ENCODE data around the gene MPDZ. TPM values are rescaled to one million over a fixed set of nuclear protein-coding genes. Genes with fewer than 3 reads are reported as not detected.

MPDZ gene
- total RNA-seq, 1 donor from 2014 or later: 31.3 TPM

DNA sequence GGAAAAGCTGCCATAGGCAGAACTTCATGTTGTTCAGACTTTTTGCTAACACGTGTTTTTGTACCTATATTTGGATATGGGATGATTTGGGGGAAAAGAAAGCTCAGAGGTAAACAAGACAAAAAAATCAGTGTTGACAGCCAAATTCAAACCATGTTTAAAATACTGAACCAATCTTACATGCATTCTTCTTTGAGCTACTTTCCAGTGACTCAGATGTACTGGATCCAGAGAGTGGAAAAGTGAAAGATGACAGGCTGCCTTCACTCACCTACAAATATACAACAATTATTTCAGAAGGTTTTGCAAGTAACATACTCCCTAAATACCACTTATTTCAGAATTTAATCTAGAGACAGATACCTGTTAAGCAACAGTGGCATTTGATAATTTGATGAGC, 165.7 kb downstream of the MPDZ start:
- H3K4me1 ChIP-seq: no peaks in the 10 kb centered on the region
- H3K27me3 ChIP-seq (ENCODE audit: low read depth): no peaks in the 10 kb centered on the region
- intact Hi-C loops (cut with DNase I): no loop called here
- no peak for ATAC-seq
- no peaks in the 10 kb centered on the region for H3K9me3 ChIP-seq
- DNase-seq: no peak
- H3K27ac ChIP-seq: no peak overlapping the region
- peaks cover 16% of the 10 kb centered on the region for H3K36me3 ChIP-seq
- no peak overlapping the region for H3K4me3 ChIP-seq
- TF ChIP-seq, protein P1, sequence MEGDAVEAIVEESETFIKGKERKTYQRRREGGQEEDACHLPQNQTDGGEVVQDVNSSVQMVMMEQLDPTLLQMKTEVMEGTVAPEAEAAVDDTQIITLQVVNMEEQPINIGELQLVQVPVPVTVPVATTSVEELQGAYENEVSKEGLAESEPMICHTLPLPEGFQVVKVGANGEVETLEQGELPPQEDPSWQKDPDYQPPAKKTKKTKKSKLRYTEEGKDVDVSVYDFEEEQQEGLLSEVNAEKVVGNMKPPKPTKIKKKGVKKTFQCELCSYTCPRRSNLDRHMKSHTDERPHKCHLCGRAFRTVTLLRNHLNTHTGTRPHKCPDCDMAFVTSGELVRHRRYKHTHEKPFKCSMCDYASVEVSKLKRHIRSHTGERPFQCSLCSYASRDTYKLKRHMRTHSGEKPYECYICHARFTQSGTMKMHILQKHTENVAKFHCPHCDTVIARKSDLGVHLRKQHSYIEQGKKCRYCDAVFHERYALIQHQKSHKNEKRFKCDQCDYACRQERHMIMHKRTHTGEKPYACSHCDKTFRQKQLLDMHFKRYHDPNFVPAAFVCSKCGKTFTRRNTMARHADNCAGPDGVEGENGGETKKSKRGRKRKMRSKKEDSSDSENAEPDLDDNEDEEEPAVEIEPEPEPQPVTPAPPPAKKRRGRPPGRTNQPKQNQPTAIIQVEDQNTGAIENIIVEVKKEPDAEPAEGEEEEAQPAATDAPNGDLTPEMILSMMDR (IDR thresholded peaks at IDR 0.05): no peak

DNA sequence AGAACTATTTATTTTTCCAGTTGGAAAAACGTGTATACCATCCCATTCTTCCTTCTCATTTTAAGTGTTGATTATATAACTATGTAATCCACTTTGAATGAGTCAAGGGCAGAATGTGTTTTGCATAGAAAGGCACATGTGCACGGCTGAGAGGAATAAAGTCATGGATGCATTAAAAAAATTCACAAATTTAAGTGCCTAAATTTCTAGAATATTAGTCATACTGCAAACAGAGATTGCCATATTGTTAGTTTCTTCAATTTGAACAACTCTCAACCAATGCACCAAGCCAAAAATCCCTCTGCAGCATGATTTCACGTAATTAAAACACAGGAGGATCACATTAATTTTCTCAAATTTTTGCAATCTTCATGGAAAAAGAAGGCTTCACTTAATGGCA, 166.3 kb downstream of the MPDZ start:
- Histone ChIP-seq H3K4me3 (no peak overlapping the region), H3K27ac (no peak overlapping the region), H3K36me3 (peaks cover 19% of the 10 kb centered on the region), H3K4me1 (no peaks in the 10 kb centered on the region), H3K27me3 (ENCODE audit: low read depth) (no peaks in the 10 kb centered on the region), H3K9me3 (no peaks in the 10 kb centered on the region)
- TF ChIP-seq, protein P1 (IDR thresholded peaks at IDR 0.05): no peak
- intact Hi-C loops (cut with DNase I): no loop called here
- no peak for DNase-seq
- no peak for ATAC-seq

DNA sequence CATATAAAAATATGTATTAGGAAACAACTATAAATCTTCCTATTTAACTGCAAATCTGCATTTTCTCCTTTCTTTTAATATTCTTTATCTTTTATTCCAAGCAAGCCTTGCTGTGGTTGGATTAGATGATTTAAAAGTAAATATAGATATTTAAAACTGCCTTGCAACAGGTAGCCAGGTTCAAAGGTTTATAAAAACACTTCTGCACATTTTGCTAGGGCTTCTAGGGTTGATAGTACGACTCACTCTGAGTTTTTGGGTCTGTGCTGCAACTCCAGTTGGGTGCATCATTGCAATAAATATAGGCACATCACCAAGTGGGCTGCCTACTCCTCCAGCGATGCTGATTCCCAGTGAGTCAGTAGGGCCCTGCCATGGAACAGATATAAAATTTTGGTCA, 167.7 kb downstream of the MPDZ start:
- Histone ChIP-seq H3K27ac (no peak overlapping the region), H3K4me1 (no peaks in the 10 kb centered on the region), H3K9me3 (no peaks in the 10 kb centered on the region), H3K36me3 (peaks cover 34% of the 10 kb centered on the region), H3K27me3 (ENCODE audit: low read depth) (no peaks in the 10 kb centered on the region), H3K4me3 (no peak overlapping the region)
- TF ChIP-seq, protein P1 (IDR thresholded peaks at IDR 0.05): no peak
- ATAC-seq (no peak), DNase-seq (no peak)
- intact Hi-C loops (cut with DNase I): no loop called here

DNA sequence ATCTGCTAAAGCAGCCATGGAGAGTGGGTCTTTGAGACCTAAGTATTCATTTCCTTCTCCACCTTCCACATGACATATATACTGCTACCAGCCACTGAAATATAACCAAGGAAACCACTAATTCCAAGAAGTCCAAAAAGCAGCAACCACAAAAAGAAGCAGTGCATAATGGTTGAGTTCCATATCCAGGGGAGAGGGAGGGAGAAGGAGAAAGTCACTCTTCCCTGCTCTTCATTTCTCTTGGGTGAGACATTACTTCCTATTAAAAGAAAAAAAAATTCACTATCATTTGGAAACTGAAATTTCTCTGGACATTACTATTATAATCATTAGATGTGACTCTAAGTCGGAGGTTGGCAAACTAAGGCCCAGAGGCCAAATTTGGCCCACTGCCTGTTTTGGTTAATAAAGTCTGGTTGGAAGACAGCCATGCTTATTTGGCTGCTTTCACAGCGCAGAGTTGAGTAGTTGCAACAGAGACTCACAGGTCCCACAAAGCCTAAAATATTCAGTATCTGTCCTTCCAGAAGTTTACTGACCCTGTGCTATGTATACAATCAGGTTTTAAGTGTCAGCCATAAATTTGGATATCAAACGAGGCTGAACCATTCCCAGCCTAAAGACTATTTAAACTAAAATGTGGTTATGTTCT, 168.6 kb downstream of the MPDZ start:
- intact Hi-C loops (cut with DNase I): no loop called here
- Histone ChIP-seq H3K4me1 (no peaks in the 10 kb centered on the region), H3K4me3 (no peak overlapping the region), H3K27ac (no peak overlapping the region), H3K27me3 (ENCODE audit: low read depth) (no peaks in the 10 kb centered on the region), H3K9me3 (no peaks in the 10 kb centered on the region), H3K36me3 (peaks cover 42% of the 10 kb centered on the region)
- ATAC-seq: no peak
- TF ChIP-seq, protein P1 (IDR thresholded peaks at IDR 0.05): no peak
- DNase-seq: no peak

DNA sequence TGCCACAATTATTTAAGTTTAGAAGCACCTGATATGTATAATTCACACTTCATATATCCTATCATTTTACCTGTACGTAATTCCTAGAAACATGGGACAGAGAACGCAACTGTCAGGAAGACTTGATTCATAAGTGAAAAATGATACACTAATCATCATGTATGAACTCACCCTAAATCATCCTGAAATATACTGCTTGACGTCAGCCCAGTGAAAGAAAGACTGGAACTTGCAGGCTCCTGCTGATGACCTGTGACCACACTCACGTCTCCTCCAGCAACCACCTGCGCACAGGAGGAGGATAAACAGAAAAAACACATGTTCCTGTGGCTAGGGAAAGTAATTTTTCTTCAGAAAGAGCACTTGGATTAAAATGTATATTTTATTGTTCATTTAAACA, 169.7 kb downstream of the MPDZ start:
- intact Hi-C loops (cut with DNase I): no loop called here
- no peak overlapping the region for H3K4me3 ChIP-seq
- TF ChIP-seq, protein P1 (IDR thresholded peaks at IDR 0.05): no peak
- no peaks in the 10 kb centered on the region for H3K9me3 ChIP-seq
- peaks cover 49% of the 10 kb centered on the region for H3K36me3 ChIP-seq
- ATAC-seq: no peak
- no peak for DNase-seq
- H3K27me3 ChIP-seq (ENCODE audit: low read depth): no peaks in the 10 kb centered on the region
- H3K27ac ChIP-seq: no peak overlapping the region
- no peaks in the 10 kb centered on the region for H3K4me1 ChIP-seq
